Keratinocyte (primary cell): Measurements from ENCODE around the gene CAMK2D.

Source experiments
- CTCF ChIP-seq, 3 experiments: IDR thresholded peaks in 1 of 3; conservative IDR thresholded peaks in 1 of 3; optimal IDR thresholded peaks in 1 of 3; 2 replicates in 2 of 3; 3 replicates in 1 of 3; pipeline versions ENCODE3 to v1.5.1; 2011; ENCODE audit warnings: low read length in 3 of 3, mild to moderate bottlenecking in 3 of 3, moderate library complexity in 2 of 3, control low read depth in 1 of 3, inconsistent platforms in 1 of 3; ENCODE audit not compliant: insufficient read depth in 2 of 3; ENCODE audit errors: extremely low read depth in 1 of 3
- EZH2 ChIP-seq: IDR thresholded peaks from one replicate; pipeline ENCODE4 v1.6.1; 2012; ENCODE audit warnings: inconsistent platforms, mild to moderate bottlenecking, low read length, moderate library complexity

DNA sequence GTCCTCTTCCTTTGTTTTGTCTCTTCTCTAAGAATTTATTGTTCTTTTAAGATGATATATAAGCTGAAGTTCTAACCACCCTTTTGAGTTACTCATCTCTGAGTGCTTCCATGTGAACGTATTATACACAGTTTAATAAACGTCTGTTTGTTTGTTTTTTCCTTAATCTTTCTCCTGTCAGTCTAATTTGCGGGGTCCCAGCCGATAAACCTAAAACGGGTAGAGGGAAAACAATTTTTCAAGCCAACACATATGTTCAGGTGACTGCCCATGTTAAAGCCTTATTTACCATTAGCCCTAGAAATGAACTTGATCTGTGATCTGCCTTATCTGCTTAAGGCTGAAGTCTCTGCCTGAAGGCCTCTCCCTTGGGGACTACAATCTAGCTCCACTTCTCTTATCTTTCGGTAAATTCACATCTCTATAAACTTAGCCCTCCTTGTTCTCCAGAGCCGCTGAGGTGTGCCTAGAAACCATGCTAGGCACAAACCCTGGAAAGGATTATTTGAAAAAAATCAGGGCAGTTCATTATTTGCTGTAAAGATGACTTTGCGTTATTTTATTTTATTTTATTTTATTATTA is 158.8 kb downstream of the CAMK2D start:
- no peak for TF ChIP-seq CTCF (optimal IDR thresholded peaks at IDR 0.05 in 1 of 3, IDR thresholded peaks at IDR 0.05 in 1 of 3, conservative IDR thresholded peaks at IDR 0.05 in 1 of 3; ENCODE audit: extremely low read depth in 1 of 3, insufficient read depth in 2 of 3, low read length in 3 of 3)
- no peak for TF ChIP-seq EZH2
